HG03066 (cell line): ENCODE results near the gene UPF2.
"Not testable (repeated sequence)": the region's sequence is repeated elsewhere in the genome, so short reads cannot be mapped to it uniquely, and the experiment has no call there.

Experiments
- ATAC-seq: cut with Tn5 transposase; IDR thresholded peaks from one replicate; pipeline ENCODE4 v1.9.1; 2021; ENCODE audit warnings: low read depth; ENCODE audit not compliant: unreplicated experiment

The UPF2 gene

DNA sequence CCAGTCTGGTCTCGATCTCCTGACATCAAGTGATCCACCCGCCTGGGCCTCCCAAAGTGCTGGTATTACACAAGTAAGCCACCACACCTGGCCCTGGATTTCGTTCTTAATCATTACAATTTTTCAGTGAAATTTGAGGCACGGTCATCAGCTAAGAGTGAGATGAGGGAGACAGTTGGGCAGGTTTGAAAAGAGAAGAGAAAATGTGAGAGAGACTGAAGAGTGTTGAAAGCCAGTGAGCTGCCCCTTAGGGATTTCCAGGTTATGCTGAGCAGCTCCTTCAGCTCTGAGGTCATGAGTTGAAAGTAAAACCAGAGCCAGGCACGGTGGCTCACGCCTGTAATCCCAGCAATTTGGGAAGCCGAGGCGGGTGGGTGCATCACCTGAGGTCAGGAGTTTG, 5.9 kb upstream of the UPF2 start:
- ATAC-seq = no peak

DNA sequence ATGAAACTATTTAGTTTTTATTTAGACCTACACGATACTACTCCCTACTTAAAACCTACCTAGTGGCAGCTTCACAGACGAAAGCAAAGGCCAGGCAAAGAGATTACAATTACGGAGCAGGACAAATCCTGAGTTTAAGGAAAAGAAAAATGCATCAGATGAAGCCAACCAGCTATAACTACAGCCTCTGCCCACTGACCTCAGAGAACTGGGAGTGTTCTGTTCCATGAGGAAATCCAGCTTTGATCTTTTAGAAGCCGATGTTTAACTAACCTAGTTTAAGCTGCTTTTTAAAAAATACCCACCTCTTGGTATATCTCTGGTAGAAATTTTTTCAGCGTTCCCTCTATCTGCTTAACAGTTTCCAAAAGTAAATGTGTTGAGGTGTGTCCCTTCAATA, 3.0 kb upstream of the UPF2 start:
- no peak for ATAC-seq

GRCh38 chr10:12042409-12042796, 206 bp downstream of the UPF2 start:
- peak; percentile 3 for ATAC-seq

- ATAC-seq = no peak
These were observed 722 bp downstream of the UPF2 start for GRCh38 chr10:12041766-12042408.

DNA sequence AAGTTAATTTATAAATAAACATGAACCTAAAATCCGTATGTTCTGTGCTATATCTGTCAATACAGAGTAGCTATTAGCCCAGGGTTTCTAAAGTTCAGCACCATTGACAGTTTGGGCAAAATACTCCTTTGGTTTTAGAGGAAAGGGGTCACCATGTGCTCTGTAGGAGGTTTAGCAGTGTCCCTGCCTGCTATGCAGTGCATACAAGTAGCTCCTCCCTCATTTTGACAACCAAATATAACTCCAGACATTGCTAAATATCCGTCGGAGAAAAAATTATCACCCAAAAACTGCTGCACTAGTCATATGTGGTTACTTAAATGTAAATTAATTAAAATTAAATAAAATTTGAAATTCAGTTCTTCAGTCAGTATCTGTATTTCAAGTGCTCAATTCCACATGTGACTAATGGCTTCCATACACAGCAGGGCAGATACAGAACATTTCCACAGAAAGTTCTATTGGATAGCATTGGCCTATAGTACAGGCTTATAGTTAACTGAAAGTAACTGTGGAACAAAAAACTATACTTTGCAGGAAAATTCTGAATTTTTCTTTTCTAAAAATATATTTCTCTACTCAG, 6.4 kb downstream of the UPF2 start:
- ATAC-seq = no peak

- ATAC-seq = no peak
These were observed 11.2 kb downstream of the UPF2 start for GRCh38 chr10:12031404-12031803.

- peak; percentile 94 for ATAC-seq
These were observed 15.1 kb downstream of the UPF2 start for GRCh38 chr10:12027539-12027938.

DNA sequence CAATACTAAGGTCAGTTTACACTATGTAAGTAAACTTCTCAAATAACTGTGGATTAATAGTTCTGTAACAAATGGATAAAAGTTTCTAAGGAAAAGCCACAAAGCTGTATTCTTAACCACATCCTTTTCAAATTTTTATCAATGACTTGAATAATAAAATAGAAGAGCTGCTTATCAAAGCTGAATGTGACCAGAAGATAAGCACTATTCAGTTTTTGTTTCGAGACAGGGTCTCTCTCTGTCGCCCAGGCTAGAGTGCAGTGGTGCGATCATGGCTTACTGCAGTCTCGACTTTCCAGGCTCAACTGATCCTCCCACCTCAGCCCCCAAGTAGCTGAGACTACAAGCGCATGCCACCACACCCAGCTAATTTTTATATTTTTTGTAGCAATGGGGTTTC, 17.0 kb downstream of the UPF2 start:
- no peak for ATAC-seq

DNA sequence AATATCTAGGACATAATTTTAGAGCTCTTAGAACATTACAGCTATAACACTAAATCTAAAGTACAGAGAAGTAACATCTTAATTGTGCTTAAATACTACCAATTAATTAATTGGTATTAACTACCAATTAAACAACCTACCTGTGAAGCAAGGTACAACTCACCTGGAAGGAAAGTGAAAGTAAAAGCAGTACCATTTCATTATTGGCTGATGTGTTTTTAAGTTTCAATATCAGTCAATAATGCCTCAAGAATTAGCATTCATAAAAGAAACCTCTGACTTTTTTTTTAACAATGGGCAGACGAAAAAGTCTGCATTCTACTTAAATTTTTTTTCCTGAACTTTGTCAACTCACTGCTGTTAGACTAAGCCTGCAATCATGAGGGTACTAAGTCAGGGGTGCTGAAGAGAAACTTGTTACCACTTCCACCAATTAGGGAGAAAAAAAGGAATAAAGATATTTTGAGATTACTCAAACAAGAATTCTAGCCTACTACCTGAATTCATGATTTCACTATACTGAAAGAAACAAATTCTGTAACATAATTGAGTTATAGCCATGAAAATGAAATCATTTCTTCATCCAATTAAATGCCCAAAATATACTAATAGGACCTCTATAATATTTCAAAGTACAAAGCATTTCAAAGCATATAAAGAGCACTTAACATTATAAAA, 19.9 kb downstream of the UPF2 start:
- ATAC-seq = no peak

DNA sequence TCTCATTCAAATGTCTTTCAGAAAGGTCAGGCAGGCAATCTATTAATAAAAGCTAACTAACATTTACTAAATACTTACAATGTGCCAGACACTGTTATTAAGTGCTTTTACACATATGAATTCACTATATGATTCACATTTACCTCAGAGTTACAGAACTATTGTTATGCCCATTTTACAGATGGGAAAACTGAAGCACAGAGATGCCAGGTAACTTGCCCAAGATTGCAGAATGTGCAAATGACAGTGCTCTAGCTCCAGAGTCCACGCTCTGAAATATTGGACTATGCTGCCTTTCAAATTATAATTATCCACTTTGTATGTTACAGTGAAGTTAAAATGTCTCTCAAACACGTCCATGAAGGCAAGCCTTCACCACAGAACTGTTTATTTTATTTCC, 22.0 kb downstream of the UPF2 start:
- ATAC-seq = no peak

- no peak for ATAC-seq
These were observed 23.2 kb downstream of the UPF2 start for GRCh38 chr10:12019283-12019971.

GRCh38 chr10:12018438-12019282, 23.9 kb downstream of the UPF2 start:
- ATAC-seq = no peak

GRCh38 chr10:12013926-12014325, 28.7 kb downstream of the UPF2 start:
- ATAC-seq = no peak

DNA sequence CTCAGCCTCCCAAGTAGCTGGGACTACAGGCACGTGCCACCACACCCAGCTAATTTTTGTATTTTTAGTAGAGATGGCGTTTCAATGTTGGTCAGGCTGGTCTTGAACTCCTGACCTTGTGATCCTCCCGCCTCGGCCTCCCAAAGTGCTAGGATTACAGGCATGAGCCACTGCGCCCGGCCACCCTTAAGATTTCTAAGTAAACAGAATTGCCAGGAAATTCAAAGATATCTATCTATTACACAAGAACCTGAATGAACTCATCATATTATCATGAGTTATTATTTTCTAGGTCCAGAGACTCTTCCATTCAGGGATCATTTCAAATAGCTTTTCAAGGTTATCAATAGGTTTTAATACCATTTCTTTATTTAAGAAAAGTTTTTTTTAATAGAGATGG, 29.2 kb downstream of the UPF2 start:
- ATAC-seq = not testable (repeated sequence)

- no peak for ATAC-seq
These were observed 32.3 kb downstream of the UPF2 start for GRCh38 chr10:12010353-12010752.

GRCh38 chr10:12008842-12009241, 33.8 kb downstream of the UPF2 start:
- ATAC-seq = not testable (repeated sequence)

DNA sequence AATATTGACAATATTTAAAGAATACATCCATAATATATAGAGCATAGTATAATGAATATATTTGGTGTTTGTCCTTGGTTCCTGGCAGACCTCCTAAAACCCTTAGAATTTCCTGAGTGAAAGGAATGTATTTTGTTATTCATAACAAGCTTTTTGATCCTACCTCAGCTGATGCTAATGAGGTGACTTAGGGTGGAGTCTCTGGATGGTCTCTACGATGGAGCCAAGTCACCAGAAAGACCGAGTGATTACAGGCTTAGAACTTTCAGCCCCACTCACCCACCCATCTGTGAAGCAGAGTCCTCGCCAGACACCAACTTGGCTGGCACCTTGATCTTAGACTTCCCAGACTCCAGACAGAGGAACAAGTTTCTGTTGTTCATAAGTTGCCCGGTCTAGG, 35.9 kb downstream of the UPF2 start:
- ATAC-seq = no peak

- peak; percentile 70 for ATAC-seq
These were observed 48.7 kb downstream of the UPF2 start for GRCh38 chr10:11993834-11994468.

- no peak for ATAC-seq
These were observed 53.7 kb downstream of the UPF2 start for GRCh38 chr10:11988924-11989323.

DNA sequence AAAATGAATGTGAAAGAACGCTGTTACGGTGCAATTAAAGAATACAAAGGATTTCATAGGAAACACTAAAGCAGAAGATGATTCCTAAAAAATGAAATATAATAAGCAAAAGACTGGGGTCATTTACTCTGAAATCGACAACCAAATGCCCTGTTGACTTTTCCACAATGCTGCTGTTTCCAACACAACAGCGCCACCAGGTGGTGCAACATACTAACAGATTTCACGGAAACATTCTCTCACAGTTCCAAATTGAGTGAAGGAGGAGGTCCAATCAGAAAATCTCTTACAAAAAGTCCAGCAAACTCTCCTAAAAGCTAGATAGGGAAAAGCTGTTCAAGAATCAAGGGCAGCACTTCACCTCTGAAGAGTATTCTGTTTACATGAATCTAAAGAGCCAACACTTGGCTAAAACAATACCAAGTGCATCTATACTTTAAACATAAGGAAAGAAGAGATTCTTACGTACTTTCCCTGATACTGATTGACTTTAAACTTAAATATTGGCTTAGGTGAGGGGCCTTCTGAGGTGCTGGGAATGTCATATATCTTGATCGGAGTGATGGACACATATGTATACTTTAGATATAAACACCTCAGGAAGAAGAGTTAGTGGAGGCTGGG, 55.9 kb downstream of the UPF2 start:
- ATAC-seq = no peak
